HepG2 (cell line): ENCODE measurements around the gene BLOC1S4. TPM values are rescaled to one million over a fixed set of nuclear protein-coding genes. Genes with fewer than 3 reads are reported as not detected.

ENCODE experiments used
- ARHGAP35 ChIP-seq: sonication (generic); formaldehyde crosslinking; IDR thresholded peaks from 2 replicates; pipeline ENCODE4 v1.9.0; 2022; ENCODE audit warnings: mild to moderate bottlenecking, inconsistent platforms, moderate library complexity, missing genetic modification reagents, borderline replicate concordance
- ARNT2 ChIP-seq: sonication (generic); formaldehyde crosslinking; IDR thresholded peaks from 2 replicates; pipeline ENCODE4 v1.8.0; 2022; ENCODE audit warnings: mild to moderate bottlenecking, low read depth, missing genetic modification reagents, moderate library complexity
- CBFB ChIP-seq: sonication (generic); formaldehyde crosslinking; IDR thresholded peaks from 2 replicates; pipeline ENCODE4 v1.4.0; 2020; ENCODE audit warnings: missing genetic modification reagents
- FLYWCH1 ChIP-seq: sonication (generic); formaldehyde crosslinking; IDR thresholded peaks from 2 replicates; pipeline ENCODE4 v1.8.1; 2023; ENCODE audit warnings: mild to moderate bottlenecking, missing genetic modification reagents
- FOXA1 ChIP-seq, 2 experiments: fragments of 450-650 bp in 1 of 2; sonication (generic) in 1 of 2; formaldehyde crosslinking in 1 of 2; IDR thresholded peaks; 2 replicates each; pipeline versions ENCODE4 v1.4.0 to v1.6.1; 2016 to 2020; ENCODE audit warnings: missing genetic modification reagents in 1 of 2
- SMC3 ChIP-seq: IDR thresholded peaks from 2 replicates; pipeline ENCODE4 v1.6.1; 2011; ENCODE audit warnings: low read length, improper control_type of control experiment
- TBX3 ChIP-seq: fragments of 450-650 bp; IDR thresholded peaks from 2 replicates; pipeline ENCODE4 v1.6.1; 2017; ENCODE audit warnings: antibody characterized with exemption, mild to moderate bottlenecking, inconsistent platforms, borderline replicate concordance
- ZNF160 ChIP-seq: sonication (generic); formaldehyde crosslinking; IDR thresholded peaks from 2 replicates; pipeline ENCODE4 v1.8.0; 2022; ENCODE audit warnings: mild to moderate bottlenecking, inconsistent platforms, missing genetic modification reagents
- ZNF205 ChIP-seq: IDR thresholded peaks from 2 replicates; pipeline ENCODE4 v1.6.1; 2018; ENCODE audit warnings: missing biosample characterization, missing genetic modification reagents
- ZNF501 ChIP-seq: sonication (generic); formaldehyde crosslinking; IDR thresholded peaks from 2 replicates; pipeline ENCODE4 v1.5.1; 2020; ENCODE audit warnings: mild to moderate bottlenecking, moderate library complexity, missing genetic modification reagents
- ZNF614 ChIP-seq: IDR thresholded peaks from 2 replicates; pipeline ENCODE4 v1.6.1; 2018; ENCODE audit warnings: missing biosample characterization, missing genetic modification reagents, inconsistent platforms, borderline replicate concordance
- ZNF616 ChIP-seq: sonication (generic); formaldehyde crosslinking; IDR thresholded peaks from 2 replicates; pipeline ENCODE4 v1.5.0; 2020; ENCODE audit warnings: low read depth, mild to moderate bottlenecking, missing genetic modification reagents
- ZNF644 ChIP-seq: IDR thresholded peaks from 2 replicates; pipeline ENCODE4 v1.6.1; 2016; ENCODE audit warnings: low read depth
- ZNF766 ChIP-seq: sonication (generic); formaldehyde crosslinking; IDR thresholded peaks from 2 replicates; pipeline ENCODE4 v1.5.0; 2020; ENCODE audit warnings: missing genetic modification reagents, borderline replicate concordance
- ZSCAN22 ChIP-seq: sonication (generic); formaldehyde crosslinking; IDR thresholded peaks from 2 replicates; pipeline ENCODE4 v1.4.0; 2020; ENCODE audit warnings: mild to moderate bottlenecking, missing genetic modification reagents
- polyA plus RNA-seq, 8 experiments: library from polyadenylated mRNA; depleted of rRNA in 3 of 8; stranded (reverse) in 7 of 8; unstranded in 1 of 8; fragments of >200 nt; fragmentation: Illumina TruSeq in 4 of 8; extraction: Trizol in 4 of 8; gene quantifications; 2 replicates each; pipeline versions ENCODE4 v1.2.1 to v1.2.3, GENCODE V29; 2011 to 2016; ENCODE audit warnings: low read depth in 4 of 8, missing spikeins in 1 of 8, mixed read lengths in 1 of 8; ENCODE audit not compliant: insufficient read depth in 1 of 8
- total RNA-seq, 5 experiments: library from RNA; depleted of rRNA; stranded (reverse); fragments of >200 nt; fragmentation: Illumina TruSeq; extraction: Trizol; gene quantifications; 2 replicates each; pipeline ENCODE4 v1.2.3, GENCODE V29; 2016; ENCODE audit warnings: low read depth in 1 of 5
- TF ChIP-seq, protein P1 (sequence below): sonication (generic); formaldehyde crosslinking; IDR thresholded peaks from 2 replicates; pipeline ENCODE4 v1.8.0; 2022; ENCODE audit warnings: mild to moderate bottlenecking, missing genetic modification reagents
- TF ChIP-seq, protein P2 (sequence below): sonication (generic); formaldehyde crosslinking; IDR thresholded peaks from 2 replicates; pipeline ENCODE4 v1.8.0; 2022; ENCODE audit warnings: missing genetic modification reagents, mild to moderate bottlenecking, borderline replicate concordance
- TF ChIP-seq, protein P3 (sequence below): sonication (generic); formaldehyde crosslinking; IDR thresholded peaks from 2 replicates; pipeline ENCODE4 v1.5.0; 2020; ENCODE audit warnings: mild to moderate bottlenecking, missing genetic modification reagents
- TF ChIP-seq, protein P4 (sequence below): sonication (generic); formaldehyde crosslinking; IDR thresholded peaks from 2 replicates; pipeline ENCODE4 v1.9.0; 2021; ENCODE audit warnings: mild to moderate bottlenecking, missing genetic modification reagents

Gene BLOC1S4
- total and polyA plus RNA-seq, 2 of the 13 experiments (the other 11 are each of a cell fraction or from before 2014, with no cell fraction given): 15.5 to 20.9 TPM

DNA sequence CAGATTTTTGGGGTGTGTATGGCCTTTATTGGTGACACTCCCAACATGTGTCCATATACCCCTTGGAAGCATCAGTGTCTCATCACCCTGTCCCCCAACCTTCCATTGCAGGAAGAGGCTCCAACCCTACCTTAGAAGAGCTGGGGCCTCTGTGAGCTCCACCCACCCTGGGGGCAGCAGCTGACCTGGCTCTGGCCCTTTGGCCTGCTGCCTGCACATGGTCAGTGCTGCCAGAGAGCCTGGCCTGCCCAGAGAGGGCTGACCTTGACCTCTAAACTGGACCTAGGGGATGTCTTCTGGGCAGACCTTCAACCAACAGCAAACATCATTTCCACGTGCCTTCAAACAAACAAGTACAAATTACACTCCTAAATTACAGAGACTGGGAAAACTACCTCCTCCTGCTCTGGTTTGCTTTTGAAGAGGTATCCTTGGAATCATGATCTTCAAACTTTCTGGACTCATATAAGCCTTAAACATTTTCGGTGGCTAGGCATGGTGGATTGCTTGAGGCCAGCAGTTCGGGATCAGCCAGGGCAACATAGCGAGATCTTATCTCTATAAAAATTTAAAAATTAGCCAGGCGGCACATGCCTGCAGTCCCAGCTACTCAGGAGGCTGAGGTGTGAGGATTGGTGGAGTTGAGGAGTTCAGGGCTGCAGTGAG lies 39.2 kb downstream of the BLOC1S4 start (continued):
- no peak for TF ChIP-seq ZSCAN22 (CRISPR knock-in tag)
- TF ChIP-seq ARHGAP35 (CRISPR knock-in tag): peak; percentile 90; the same call in 1 of the 2 replicates
- peak; percentile 85 for TF ChIP-seq CBFB
- TF ChIP-seq, protein P1, sequence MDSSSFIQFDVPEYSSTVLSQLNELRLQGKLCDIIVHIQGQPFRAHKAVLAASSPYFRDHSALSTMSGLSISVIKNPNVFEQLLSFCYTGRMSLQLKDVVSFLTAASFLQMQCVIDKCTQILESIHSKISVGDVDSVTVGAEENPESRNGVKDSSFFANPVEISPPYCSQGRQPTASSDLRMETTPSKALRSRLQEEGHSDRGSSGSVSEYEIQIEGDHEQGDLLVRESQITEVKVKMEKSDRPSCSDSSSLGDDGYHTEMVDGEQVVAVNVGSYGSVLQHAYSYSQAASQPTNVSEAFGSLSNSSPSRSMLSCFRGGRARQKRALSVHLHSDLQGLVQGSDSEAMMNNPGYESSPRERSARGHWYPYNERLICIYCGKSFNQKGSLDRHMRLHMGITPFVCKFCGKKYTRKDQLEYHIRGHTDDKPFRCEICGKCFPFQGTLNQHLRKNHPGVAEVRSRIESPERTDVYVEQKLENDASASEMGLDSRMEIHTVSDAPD (CRISPR knock-in tag): peak; percentile 80; the same call in 1 of the 2 replicates
- peak; percentile 77; the same call in 1 of the 2 replicates for TF ChIP-seq ZNF160 (CRISPR knock-in tag)
- TF ChIP-seq ZNF616 (CRISPR knock-in tag): no peak
- TF ChIP-seq, protein P2, sequence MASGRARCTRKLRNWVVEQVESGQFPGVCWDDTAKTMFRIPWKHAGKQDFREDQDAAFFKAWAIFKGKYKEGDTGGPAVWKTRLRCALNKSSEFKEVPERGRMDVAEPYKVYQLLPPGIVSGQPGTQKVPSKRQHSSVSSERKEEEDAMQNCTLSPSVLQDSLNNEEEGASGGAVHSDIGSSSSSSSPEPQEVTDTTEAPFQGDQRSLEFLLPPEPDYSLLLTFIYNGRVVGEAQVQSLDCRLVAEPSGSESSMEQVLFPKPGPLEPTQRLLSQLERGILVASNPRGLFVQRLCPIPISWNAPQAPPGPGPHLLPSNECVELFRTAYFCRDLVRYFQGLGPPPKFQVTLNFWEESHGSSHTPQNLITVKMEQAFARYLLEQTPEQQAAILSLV (CRISPR knock-in tag): peak; percentile 85; the same call in 1 of the 2 replicates
- peak; percentile 80 for TF ChIP-seq ZNF644 (CRISPR knock-in tag)
- peak; percentile 89 for TF ChIP-seq ZNF614 (CRISPR knock-in tag)
- TF ChIP-seq, protein P3, sequence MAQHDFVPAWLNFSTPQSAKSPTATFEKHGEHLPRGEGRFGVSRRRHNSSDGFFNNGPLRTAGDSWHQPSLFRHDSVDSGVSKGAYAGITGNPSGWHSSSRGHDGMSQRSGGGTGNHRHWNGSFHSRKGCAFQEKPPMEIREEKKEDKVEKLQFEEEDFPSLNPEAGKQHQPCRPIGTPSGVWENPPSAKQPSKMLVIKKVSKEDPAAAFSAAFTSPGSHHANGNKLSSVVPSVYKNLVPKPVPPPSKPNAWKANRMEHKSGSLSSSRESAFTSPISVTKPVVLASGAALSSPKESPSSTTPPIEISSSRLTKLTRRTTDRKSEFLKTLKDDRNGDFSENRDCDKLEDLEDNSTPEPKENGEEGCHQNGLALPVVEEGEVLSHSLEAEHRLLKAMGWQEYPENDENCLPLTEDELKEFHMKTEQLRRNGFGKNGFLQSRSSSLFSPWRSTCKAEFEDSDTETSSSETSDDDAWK: no peak
- peak; percentile 28; the same call in 1 of the 2 replicates for TF ChIP-seq SMC3
- peak; percentile 51; the same call in 1 of the 2 replicates for TF ChIP-seq ARNT2 (CRISPR knock-in tag)
- TF ChIP-seq FOXA1 (IDR thresholded peaks at IDR 0.05): no peak
- TF ChIP-seq FOXA1 (CRISPR knock-in tag; IDR thresholded peaks at IDR 0.05): peak; percentile 84
- TF ChIP-seq, protein P4, sequence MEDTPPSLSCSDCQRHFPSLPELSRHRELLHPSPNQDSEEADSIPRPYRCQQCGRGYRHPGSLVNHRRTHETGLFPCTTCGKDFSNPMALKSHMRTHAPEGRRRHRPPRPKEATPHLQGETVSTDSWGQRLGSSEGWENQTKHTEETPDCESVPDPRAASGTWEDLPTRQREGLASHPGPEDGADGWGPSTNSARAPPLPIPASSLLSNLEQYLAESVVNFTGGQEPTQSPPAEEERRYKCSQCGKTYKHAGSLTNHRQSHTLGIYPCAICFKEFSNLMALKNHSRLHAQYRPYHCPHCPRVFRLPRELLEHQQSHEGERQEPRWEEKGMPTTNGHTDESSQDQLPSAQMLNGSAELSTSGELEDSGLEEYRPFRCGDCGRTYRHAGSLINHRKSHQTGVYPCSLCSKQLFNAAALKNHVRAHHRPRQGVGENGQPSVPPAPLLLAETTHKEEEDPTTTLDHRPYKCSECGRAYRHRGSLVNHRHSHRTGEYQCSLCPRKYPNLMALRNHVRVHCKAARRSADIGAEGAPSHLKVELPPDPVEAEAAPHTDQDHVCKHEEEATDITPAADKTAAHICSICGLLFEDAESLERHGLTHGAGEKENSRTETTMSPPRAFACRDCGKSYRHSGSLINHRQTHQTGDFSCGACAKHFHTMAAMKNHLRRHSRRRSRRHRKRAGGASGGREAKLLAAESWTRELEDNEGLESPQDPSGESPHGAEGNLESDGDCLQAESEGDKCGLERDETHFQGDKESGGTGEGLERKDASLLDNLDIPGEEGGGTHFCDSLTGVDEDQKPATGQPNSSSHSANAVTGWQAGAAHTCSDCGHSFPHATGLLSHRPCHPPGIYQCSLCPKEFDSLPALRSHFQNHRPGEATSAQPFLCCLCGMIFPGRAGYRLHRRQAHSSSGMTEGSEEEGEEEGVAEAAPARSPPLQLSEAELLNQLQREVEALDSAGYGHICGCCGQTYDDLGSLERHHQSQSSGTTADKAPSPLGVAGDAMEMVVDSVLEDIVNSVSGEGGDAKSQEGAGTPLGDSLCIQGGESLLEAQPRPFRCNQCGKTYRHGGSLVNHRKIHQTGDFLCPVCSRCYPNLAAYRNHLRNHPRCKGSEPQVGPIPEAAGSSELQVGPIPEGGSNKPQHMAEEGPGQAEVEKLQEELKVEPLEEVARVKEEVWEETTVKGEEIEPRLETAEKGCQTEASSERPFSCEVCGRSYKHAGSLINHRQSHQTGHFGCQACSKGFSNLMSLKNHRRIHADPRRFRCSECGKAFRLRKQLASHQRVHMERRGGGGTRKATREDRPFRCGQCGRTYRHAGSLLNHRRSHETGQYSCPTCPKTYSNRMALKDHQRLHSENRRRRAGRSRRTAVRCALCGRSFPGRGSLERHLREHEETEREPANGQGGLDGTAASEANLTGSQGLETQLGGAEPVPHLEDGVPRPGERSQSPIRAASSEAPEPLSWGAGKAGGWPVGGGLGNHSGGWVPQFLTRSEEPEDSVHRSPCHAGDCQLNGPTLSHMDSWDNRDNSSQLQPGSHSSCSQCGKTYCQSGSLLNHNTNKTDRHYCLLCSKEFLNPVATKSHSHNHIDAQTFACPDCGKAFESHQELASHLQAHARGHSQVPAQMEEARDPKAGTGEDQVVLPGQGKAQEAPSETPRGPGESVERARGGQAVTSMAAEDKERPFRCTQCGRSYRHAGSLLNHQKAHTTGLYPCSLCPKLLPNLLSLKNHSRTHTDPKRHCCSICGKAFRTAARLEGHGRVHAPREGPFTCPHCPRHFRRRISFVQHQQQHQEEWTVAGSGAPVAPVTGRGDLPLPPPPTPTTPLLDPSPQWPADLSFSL: no peak
- TF ChIP-seq ZNF501 (CRISPR knock-in tag): peak; percentile 66; the same call in 1 of the 2 replicates
- TF ChIP-seq TBX3: peak; percentile 19; the same call in 1 of the 2 replicates
- no peak for TF ChIP-seq FLYWCH1
- TF ChIP-seq ZNF205: peak; percentile 83
- TF ChIP-seq ZNF766 (CRISPR knock-in tag): 0 out of 2 replicates have a peak, but pooled peaks have one; percentile 60
